ENCODE data around the gene LSS. TPM values are rescaled to one million over a fixed set of nuclear protein-coding genes. Genes with fewer than 3 reads are reported as not detected.
A peak's percentile ranks its signal among the peaks of the same experiment; 100 is the strongest.

LSS gene
- total and polyA plus RNA-seq, 2 of the 8 experiments (the other 6 are each of a cell fraction or from before 2014, with no cell fraction given) = 96.1 to 123 TPM

- H3K27me3 ChIP-seq (replicated peaks in 1 of 4; ENCODE audit: control insufficient read depth in 3 of 4, extremely low read depth in 1 of 4, insufficient read depth in 3 of 4, low read length in 3 of 4) = no peaks in the 10 kb centered on the region; a peak in 1 of 7 replicates
- no peak overlapping the region for H2AK5ac ChIP-seq (ENCODE audit: low read depth, low read length)
- no peak overlapping the region for H3K14ac ChIP-seq (ENCODE audit: insufficient read length)
- H3K36me3 ChIP-seq (ENCODE audit: control insufficient read depth in 2 of 4, insufficient read depth in 4 of 4, low read length in 3 of 4) = peaks cover 0 to 19% (median 8%) of the 10 kb centered on the region in 4 experiments; a peak in 5 of 8 replicates
- no peak overlapping the region; the same call in 1 of the 2 replicates for H4K8ac ChIP-seq (ENCODE audit: extremely low read depth, insufficient read depth, low read length)
- H4K5ac ChIP-seq (ENCODE audit: insufficient read length, low read depth, low read length) = no peak overlapping the region
- CTCF ChIA-PET (ENCODE audit: partially characterized antibody) = interaction anchor here (1.8 kb wide), 2 partner anchors 8 to 18 kb away, joined by 8 to 9 read pairs; no protein-coding TSS in a partner anchor
- H3K9ac ChIP-seq (replicated peaks in 1 of 4; ENCODE audit: extremely low read depth in 1 of 4, low read depth in 3 of 4, low read length in 3 of 4) = no peak overlapping the region
- no peaks in the 10 kb centered on the region; the same call in 1 of the 2 replicates for H3K79me1 ChIP-seq (ENCODE audit: low read depth, low read length)
- no peak overlapping the region for H3K18ac ChIP-seq (ENCODE audit: extremely low read depth, low read length)
- no peak overlapping the region for H2BK5ac ChIP-seq (ENCODE audit: low read depth, low read length)
- H3K23ac ChIP-seq (ENCODE audit: insufficient read length) = no peak overlapping the region
- H2BK15ac ChIP-seq (ENCODE audit: low read length) = no peak overlapping the region
- DNase-seq (ENCODE audit: low read depth in 1 of 2, low spot score in 2 of 2) (peak in 1 of 2 experiments; percentile 42), FAIRE-seq (no peak)
- H3K27ac ChIP-seq (ENCODE audit: low read depth, low read length) = no peak overlapping the region
- H3K4me3 ChIP-seq (ENCODE audit: extremely low read depth in 1 of 4, insufficient read depth in 2 of 4, low read depth in 3 of 4, low read length in 4 of 4) = no peak overlapping the region; a peak in 1 of 8 replicates
- H3K56ac ChIP-seq (replicated peaks; ENCODE audit: insufficient read length, low read depth, low read length) = no peak overlapping the region
- peaks cover 4 to 26% of the 10 kb centered on the region in 2 experiments; a peak in 2 of 4 replicates for H3K9me3 ChIP-seq (ENCODE audit: insufficient read depth in 2 of 2, low read depth in 1 of 2, low read length in 1 of 2)
- no peak overlapping the region for H2AFZ ChIP-seq (ENCODE audit: low read length)
- H4K20me1 ChIP-seq (replicated peaks in 1 of 2; ENCODE audit: control insufficient read depth in 1 of 2, insufficient read depth in 2 of 2, low read length in 2 of 2) = peaks cover 0 to 1% of the 10 kb centered on the region in 2 experiments
- H2BK12ac ChIP-seq (ENCODE audit: low read depth, low read length) = no peak overlapping the region
- H3K4me1 ChIP-seq (replicated peaks in 1 of 4; ENCODE audit: control insufficient read depth in 3 of 4, insufficient read depth in 4 of 4, low read length in 3 of 4) = no peaks in the 10 kb centered on the region; a peak in 1 of 7 replicates
- POLR2A ChIA-PET (ENCODE audit: partially characterized antibody) = no interaction called here
- no peaks in the 10 kb centered on the region for H3K23me2 ChIP-seq (ENCODE audit: low read depth, low read length)
- no peak overlapping the region for H3K4ac ChIP-seq (replicated peaks; ENCODE audit: insufficient read length, low read depth, low read length)
- no peaks in the 10 kb centered on the region for H3K79me2 ChIP-seq (ENCODE audit: control insufficient read depth in 1 of 2, insufficient read depth in 2 of 2, low read length in 2 of 2)
- no peak overlapping the region for H3K4me2 ChIP-seq (ENCODE audit: insufficient read depth in 1 of 2, low read depth in 2 of 2, low read length in 2 of 2)
- WGBS, 2 experiments (ENCODE audit: extremely low coverage in 1 of 2, insufficient coverage in 1 of 2, insufficient read length in 1 of 2, insufficient replicate concordance in 2 of 2, low coverage in 1 of 2, low lambda C conversion rate in 2 of 2, missing lambda C conversion rate in 1 of 2) = 94% methylated on average over 52 of the region's 72 CpGs; no CpG with 5 or more reads in 1 of the 2 experiments
- no peak overlapping the region for H2BK120ac ChIP-seq (replicated peaks; ENCODE audit: low read depth, low read length)
- H4K91ac ChIP-seq (replicated peaks; ENCODE audit: insufficient read length, low read length) = no peak overlapping the region
- no peak overlapping the region for H2BK20ac ChIP-seq (ENCODE audit: low read length)
- no peak for TF ChIP-seq TEAD4 (IDR thresholded peaks at IDR 0.05; ENCODE audit: low read depth, low read length)
- TF ChIP-seq CBX5 (IDR thresholded peaks at IDR 0.05; ENCODE audit: low read depth, low read length) = no peak
- TF ChIP-seq SAP30 (IDR thresholded peaks at IDR 0.05; ENCODE audit: insufficient read depth, insufficient replicate concordance, low read length) = no peak
- no peak for TF ChIP-seq USF2 (IDR thresholded peaks at IDR 0.05; ENCODE audit: low read length)
- no peak for TF ChIP-seq MAFK (IDR thresholded peaks at IDR 0.05; ENCODE audit: low read depth, low read length)
- TF ChIP-seq YY1 (IDR thresholded peaks at IDR 0.05; ENCODE audit: low read depth, low read length) = no peak
- TF ChIP-seq E2F6 (IDR thresholded peaks at IDR 0.05) = no peak
- TF ChIP-seq KDM5A (IDR thresholded peaks at IDR 0.05; ENCODE audit: low read length) = no peak
- TF ChIP-seq TCF12 (IDR thresholded peaks at IDR 0.05; ENCODE audit: low read depth, low read length) = no peak
- TF ChIP-seq CBX8 (IDR thresholded peaks at IDR 0.05; ENCODE audit: borderline replicate concordance, low read depth, low read length) = no peak
- no peak for TF ChIP-seq JUND (IDR thresholded peaks at IDR 0.05; ENCODE audit: low read length)
Measured at GRCh38 chr21:46160907-46161632, 67.5 kb downstream of the LSS start.

Measured in H1 (cell line).